GM23338 (cell line): ENCODE results near the gene RFESD. TPM values are rescaled to one million over a fixed set of nuclear protein-coding genes. Genes with fewer than 3 reads are reported as not detected.

Source experiments
- ATAC-seq: fragments of 200-7000 bp; cut with Tn5 transposase; 3 replicates; pipeline ENCODE4 v1.9.1; 2020
- DNase-seq: peaks from one replicate; pipeline ENCODE4 v3.0.0-alpha.2; 2015; ENCODE audit warnings: low spot score
- H2AFZ ChIP-seq: fragments of 200-600 bp; sonication (generic); 2 replicates; pipeline ENCODE4 v1.8.0; 2016; ENCODE audit warnings: antibody characterized with exemption, mild to moderate bottlenecking, moderate library complexity
- H3F3A ChIP-seq: fragments of 200-600 bp; sonication (generic); replicated peaks from 2 replicates; pipeline ENCODE4 v1.8.0; 2017; ENCODE audit warnings: antibody characterized with exemption, mixed run types, low read depth
- H3K27ac ChIP-seq: fragments of 200-600 bp; sonication (generic); 2 replicates; pipeline ENCODE4 v1.6.1; 2016; ENCODE audit warnings: low read depth
- H3K27me3 ChIP-seq: fragments of 200-600 bp; sonication (generic); 2 replicates; pipeline ENCODE4 v1.8.0; 2016; ENCODE audit warnings: mild to moderate bottlenecking, mixed run types, moderate library complexity; ENCODE audit not compliant: insufficient read depth
- H3K36me3 ChIP-seq: fragments of 200-600 bp; sonication (generic); 2 replicates; pipeline ENCODE4 v1.8.0; 2016; ENCODE audit warnings: mild to moderate bottlenecking; ENCODE audit not compliant: insufficient read depth
- H3K4me1 ChIP-seq: fragments of 200-600 bp; sonication (generic); 2 replicates; pipeline ENCODE4 v1.8.0; 2016; ENCODE audit warnings: mild to moderate bottlenecking, moderate library complexity; ENCODE audit not compliant: insufficient read depth
- H3K4me2 ChIP-seq: fragments of 200-600 bp; sonication (generic); 2 replicates; pipeline ENCODE4 v1.7.1; 2017; ENCODE audit warnings: mixed run types
- H3K4me3 ChIP-seq: fragments of 200-600 bp; sonication (generic); 2 replicates; pipeline ENCODE4 v1.6.1; 2016; ENCODE audit warnings: mixed run types
- H3K79me2 ChIP-seq: fragments of 200-600 bp; sonication (generic); replicated peaks from 2 replicates; pipeline ENCODE4 v1.8.0; 2017; ENCODE audit warnings: mild to moderate bottlenecking; ENCODE audit not compliant: insufficient read depth
- H3K9me2 ChIP-seq: fragments of 200-600 bp; sonication (generic); 2 replicates; pipeline ENCODE4 v1.8.0; 2017; ENCODE audit not compliant: insufficient read depth
- H4K20me1 ChIP-seq: fragments of 200-600 bp; sonication (generic); replicated peaks from 2 replicates; pipeline ENCODE4 v1.8.0; 2017; ENCODE audit warnings: mild to moderate bottlenecking; ENCODE audit not compliant: insufficient read depth
- H3K27ac Mint-ChIP-seq: 2 replicates; pipeline ENCODE4 v1.8.0; 2020; ENCODE audit warnings: inconsistent platforms, mild to moderate bottlenecking, moderate library complexity, mixed read lengths
- H3K27me3 Mint-ChIP-seq: 3 replicates; pipeline ENCODE4 v1.8.0; 2022; ENCODE audit warnings: low read depth, mild to moderate bottlenecking, moderate library complexity, mixed read lengths, inconsistent platforms; ENCODE audit not compliant: insufficient read depth, poor library complexity
- H3K36me3 Mint-ChIP-seq: 3 replicates; pipeline ENCODE4 v1.8.0; 2021; ENCODE audit warnings: low read depth, mild to moderate bottlenecking, inconsistent platforms, moderate library complexity, mixed read lengths
- H3K4me1 Mint-ChIP-seq: 3 replicates; pipeline ENCODE4 v1.8.0; 2020; ENCODE audit warnings: mild to moderate bottlenecking, inconsistent platforms, mixed read lengths
- H3K4me3 Mint-ChIP-seq: 3 replicates; pipeline ENCODE4 v1.8.0; 2021; ENCODE audit warnings: moderate library complexity, mild to moderate bottlenecking, inconsistent platforms, mixed read lengths
- H3K9me3 Mint-ChIP-seq: 3 replicates; pipeline ENCODE4 v1.8.0; 2020; ENCODE audit warnings: moderate library complexity, mild to moderate bottlenecking, inconsistent platforms, mixed read lengths
- CREB1 ChIP-seq: fragments of 250-450 bp; sonication (Bioruptor Pico); IDR thresholded peaks from 2 replicates; pipeline ENCODE4 v1.5.0; 2020; ENCODE audit warnings: low read depth, mild to moderate bottlenecking, moderate library complexity
- EZH2 ChIP-seq: fragments of 200-600 bp; sonication (generic); IDR thresholded peaks from one replicate; pipeline ENCODE4 v1.8.0; 2017; ENCODE audit warnings: antibody characterized with exemption, mild to moderate bottlenecking, low read depth; ENCODE audit not compliant: unreplicated experiment
- EZH2phosphoT487 ChIP-seq: fragments of 200-600 bp; sonication (generic); IDR thresholded peaks from one replicate; pipeline ENCODE4 v1.8.1; 2018; ENCODE audit warnings: antibody characterized with exemption; ENCODE audit not compliant: unreplicated experiment
- JUNB ChIP-seq: IDR thresholded peaks from one replicate; pipeline ENCODE4 v1.6.1; 2016; ENCODE audit warnings: antibody characterized with exemption; ENCODE audit not compliant: unreplicated experiment
- NANOG ChIP-seq: IDR thresholded peaks from 2 replicates; pipeline ENCODE4 v1.6.1; 2016; ENCODE audit warnings: antibody characterized with exemption, borderline replicate concordance
- POLR2AphosphoS5 ChIP-seq: IDR thresholded peaks from 2 replicates; pipeline ENCODE4 v1.6.1; 2016; ENCODE audit warnings: antibody characterized with exemption, low read depth
- REST ChIP-seq: IDR thresholded peaks from one replicate; pipeline ENCODE4 v1.6.1; 2018; ENCODE audit warnings: antibody characterized with exemption; ENCODE audit not compliant: unreplicated experiment
- STAT1 ChIP-seq: IDR thresholded peaks from one replicate; pipeline ENCODE4 v1.6.1; 2016; ENCODE audit warnings: antibody characterized with exemption; ENCODE audit not compliant: unreplicated experiment
- ZNF114 ChIP-seq: fragments of 250-450 bp; sonication (Bioruptor Pico); IDR thresholded peaks from 2 replicates; pipeline ENCODE4 v1.5.0; 2020; ENCODE audit warnings: mild to moderate bottlenecking, moderate library complexity
- ZNF331 ChIP-seq: fragments of 250-450 bp; sonication (Bioruptor Pico); IDR thresholded peaks from 2 replicates; pipeline ENCODE4 v1.5.0; 2020; ENCODE audit warnings: low read depth, mild to moderate bottlenecking, moderate library complexity
- polyA plus RNA-seq: library from polyadenylated mRNA; unstranded; fragments of >200 nt; fragmentation: Nextera tagmentation; extraction: Ambion mirVana; gene quantifications from 2 replicates; pipeline ENCODE4 v1.2.1, GENCODE V29; 2016
- total RNA-seq: library from RNA; depleted of rRNA; stranded (reverse); fragments of >200 nt; shearing (Covaris generic); gene quantifications from 2 replicates; pipeline ENCODE4 v1.2.3, GENCODE V29; 2014
- TF ChIP-seq, protein P1 (sequence below): fragments of 250-450 bp; sonication (Bioruptor Pico); IDR thresholded peaks from 2 replicates; pipeline ENCODE4 v1.5.0; 2020; ENCODE audit warnings: mild to moderate bottlenecking, moderate library complexity
- TF ChIP-seq, protein P2 (sequence below), 2 experiments: fragments of 200-600 bp in 1 of 2; sonication (generic) in 1 of 2; conservative IDR thresholded peaks; 2 replicates each; pipeline versions ENCODE4 v1.5.1 to v1.6.1; 2016 to 2017; ENCODE audit warnings: antibody characterized with exemption in 2 of 2, low read depth in 2 of 2, mild to moderate bottlenecking in 2 of 2, moderate library complexity in 1 of 2
- TF ChIP-seq, protein P3 (sequence below): IDR thresholded peaks from 2 replicates; pipeline ENCODE4 v1.6.1; 2016; ENCODE audit warnings: antibody characterized with exemption

Gene RFESD
- total and polyA plus RNA-seq, 2 experiments from 2014 or later: 2.4 to 6.9 TPM

DNA sequence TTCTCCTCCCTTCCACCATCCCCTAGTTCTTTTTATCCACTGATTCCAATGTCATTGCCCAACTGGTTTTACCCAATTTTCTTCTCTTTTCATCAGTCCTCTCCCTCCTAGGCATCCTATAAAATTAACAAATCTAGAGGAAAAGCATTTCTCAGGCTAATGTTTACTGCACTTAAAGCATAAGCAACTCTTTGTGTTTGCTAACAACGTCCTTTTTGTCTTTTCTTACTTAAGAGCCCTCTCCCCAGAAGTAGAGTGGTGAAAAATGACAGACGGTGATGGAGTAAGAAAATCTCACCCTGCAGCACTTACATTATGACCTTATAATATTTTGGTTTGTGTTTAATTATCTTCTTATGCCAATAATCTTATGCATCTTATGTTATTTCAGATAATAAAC is 37.8 kb downstream of the RFESD start:
- H3K36me3 Mint-ChIP-seq: no peaks in the 10 kb centered on the region
- peaks cover 2% of the 10 kb centered on the region for H3K27me3 Mint-ChIP-seq
- Histone ChIP-seq H3K27me3 (no peaks in the 10 kb centered on the region), H3K9me2 (0 out of 2 replicates have a peak, but pooled peaks cover under 1% of the 10 kb centered on the region), H4K20me1 (no peaks in the 10 kb centered on the region), H3K79me2 (no peaks in the 10 kb centered on the region), H3K27ac (no peak overlapping the region), H3K4me2 (no peak overlapping the region), H3K4me3 (no peak overlapping the region), H3K4me1 (peaks cover 12% of the 10 kb centered on the region; the same call in 1 of the 2 replicates), H2AFZ (no peak overlapping the region), H3F3A (no peaks in the 10 kb centered on the region), H3K36me3 (no peaks in the 10 kb centered on the region)
- no peak for TF ChIP-seq CREB1 (CRISPR knock-in tag)
- TF ChIP-seq ZNF114: no peak
- no peak for TF ChIP-seq JUNB
- TF ChIP-seq, protein P1, sequence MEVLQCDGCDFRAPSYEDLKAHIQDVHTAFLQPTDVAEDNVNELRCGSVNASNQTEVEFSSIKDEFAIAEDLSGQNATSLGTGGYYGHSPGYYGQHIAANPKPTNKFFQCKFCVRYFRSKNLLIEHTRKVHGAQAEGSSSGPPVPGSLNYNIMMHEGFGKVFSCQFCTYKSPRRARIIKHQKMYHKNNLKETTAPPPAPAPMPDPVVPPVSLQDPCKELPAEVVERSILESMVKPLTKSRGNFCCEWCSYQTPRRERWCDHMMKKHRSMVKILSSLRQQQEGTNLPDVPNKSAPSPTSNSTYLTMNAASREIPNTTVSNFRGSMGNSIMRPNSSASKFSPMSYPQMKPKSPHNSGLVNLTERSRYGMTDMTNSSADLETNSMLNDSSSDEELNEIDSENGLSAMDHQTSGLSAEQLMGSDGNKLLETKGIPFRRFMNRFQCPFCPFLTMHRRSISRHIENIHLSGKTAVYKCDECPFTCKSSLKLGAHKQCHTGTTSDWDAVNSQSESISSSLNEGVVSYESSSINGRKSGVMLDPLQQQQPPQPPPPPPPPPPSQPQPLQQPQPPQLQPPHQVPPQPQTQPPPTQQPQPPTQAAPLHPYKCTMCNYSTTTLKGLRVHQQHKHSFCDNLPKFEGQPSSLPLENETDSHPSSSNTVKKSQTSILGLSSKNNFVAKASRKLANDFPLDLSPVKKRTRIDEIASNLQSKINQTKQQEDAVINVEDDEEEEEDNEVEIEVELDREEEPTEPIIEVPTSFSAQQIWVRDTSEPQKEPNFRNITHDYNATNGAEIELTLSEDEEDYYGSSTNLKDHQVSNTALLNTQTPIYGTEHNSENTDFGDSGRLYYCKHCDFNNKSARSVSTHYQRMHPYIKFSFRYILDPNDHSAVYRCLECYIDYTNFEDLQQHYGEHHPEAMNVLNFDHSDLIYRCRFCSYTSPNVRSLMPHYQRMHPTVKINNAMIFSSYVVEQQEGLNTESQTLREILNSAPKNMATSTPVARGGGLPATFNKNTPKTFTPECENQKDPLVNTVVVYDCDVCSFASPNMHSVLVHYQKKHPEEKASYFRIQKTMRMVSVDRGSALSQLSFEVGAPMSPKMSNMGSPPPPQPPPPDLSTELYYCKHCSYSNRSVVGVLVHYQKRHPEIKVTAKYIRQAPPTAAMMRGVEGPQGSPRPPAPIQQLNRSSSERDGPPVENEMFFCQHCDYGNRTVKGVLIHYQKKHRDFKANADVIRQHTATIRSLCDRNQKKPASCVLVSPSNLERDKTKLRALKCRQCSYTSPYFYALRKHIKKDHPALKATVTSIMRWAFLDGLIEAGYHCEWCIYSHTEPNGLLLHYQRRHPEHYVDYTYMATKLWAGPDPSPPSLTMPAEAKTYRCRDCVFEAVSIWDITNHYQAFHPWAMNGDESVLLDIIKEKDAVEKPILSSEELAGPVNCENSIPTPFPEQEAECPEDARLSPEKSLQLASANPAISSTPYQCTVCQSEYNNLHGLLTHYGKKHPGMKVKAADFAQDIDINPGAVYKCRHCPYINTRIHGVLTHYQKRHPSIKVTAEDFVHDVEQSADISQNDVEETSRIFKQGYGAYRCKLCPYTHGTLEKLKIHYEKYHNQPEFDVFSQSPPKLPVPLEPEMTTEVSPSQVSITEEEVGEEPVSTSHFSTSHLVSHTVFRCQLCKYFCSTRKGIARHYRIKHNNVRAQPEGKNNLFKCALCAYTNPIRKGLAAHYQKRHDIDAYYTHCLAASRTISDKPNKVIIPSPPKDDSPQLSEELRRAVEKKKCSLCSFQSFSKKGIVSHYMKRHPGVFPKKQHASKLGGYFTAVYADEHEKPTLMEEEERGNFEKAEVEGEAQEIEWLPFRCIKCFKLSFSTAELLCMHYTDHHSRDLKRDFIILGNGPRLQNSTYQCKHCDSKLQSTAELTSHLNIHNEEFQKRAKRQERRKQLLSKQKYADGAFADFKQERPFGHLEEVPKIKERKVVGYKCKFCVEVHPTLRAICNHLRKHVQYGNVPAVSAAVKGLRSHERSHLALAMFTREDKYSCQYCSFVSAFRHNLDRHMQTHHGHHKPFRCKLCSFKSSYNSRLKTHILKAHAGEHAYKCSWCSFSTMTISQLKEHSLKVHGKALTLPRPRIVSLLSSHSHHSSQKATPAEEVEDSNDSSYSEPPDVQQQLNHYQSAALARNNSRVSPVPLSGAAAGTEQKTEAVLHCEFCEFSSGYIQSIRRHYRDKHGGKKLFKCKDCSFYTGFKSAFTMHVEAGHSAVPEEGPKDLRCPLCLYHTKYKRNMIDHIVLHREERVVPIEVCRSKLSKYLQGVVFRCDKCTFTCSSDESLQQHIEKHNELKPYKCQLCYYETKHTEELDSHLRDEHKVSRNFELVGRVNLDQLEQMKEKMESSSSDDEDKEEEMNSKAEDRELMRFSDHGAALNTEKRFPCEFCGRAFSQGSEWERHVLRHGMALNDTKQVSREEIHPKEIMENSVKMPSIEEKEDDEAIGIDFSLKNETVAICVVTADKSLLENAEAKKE (CRISPR knock-in tag): no peak
- no peak for TF ChIP-seq REST
- TF ChIP-seq NANOG: no peak
- no peak for TF ChIP-seq STAT1
- no peak for TF ChIP-seq EZH2
- TF ChIP-seq POLR2AphosphoS5: no peak
- no peak for TF ChIP-seq ZNF331
- no peak for TF ChIP-seq EZH2phosphoT487
- TF ChIP-seq, protein P2, sequence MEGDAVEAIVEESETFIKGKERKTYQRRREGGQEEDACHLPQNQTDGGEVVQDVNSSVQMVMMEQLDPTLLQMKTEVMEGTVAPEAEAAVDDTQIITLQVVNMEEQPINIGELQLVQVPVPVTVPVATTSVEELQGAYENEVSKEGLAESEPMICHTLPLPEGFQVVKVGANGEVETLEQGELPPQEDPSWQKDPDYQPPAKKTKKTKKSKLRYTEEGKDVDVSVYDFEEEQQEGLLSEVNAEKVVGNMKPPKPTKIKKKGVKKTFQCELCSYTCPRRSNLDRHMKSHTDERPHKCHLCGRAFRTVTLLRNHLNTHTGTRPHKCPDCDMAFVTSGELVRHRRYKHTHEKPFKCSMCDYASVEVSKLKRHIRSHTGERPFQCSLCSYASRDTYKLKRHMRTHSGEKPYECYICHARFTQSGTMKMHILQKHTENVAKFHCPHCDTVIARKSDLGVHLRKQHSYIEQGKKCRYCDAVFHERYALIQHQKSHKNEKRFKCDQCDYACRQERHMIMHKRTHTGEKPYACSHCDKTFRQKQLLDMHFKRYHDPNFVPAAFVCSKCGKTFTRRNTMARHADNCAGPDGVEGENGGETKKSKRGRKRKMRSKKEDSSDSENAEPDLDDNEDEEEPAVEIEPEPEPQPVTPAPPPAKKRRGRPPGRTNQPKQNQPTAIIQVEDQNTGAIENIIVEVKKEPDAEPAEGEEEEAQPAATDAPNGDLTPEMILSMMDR (conservative IDR thresholded peaks at IDR 0.05; ENCODE audit: low read depth in 2 of 2): no peak
- TF ChIP-seq, protein P3, sequence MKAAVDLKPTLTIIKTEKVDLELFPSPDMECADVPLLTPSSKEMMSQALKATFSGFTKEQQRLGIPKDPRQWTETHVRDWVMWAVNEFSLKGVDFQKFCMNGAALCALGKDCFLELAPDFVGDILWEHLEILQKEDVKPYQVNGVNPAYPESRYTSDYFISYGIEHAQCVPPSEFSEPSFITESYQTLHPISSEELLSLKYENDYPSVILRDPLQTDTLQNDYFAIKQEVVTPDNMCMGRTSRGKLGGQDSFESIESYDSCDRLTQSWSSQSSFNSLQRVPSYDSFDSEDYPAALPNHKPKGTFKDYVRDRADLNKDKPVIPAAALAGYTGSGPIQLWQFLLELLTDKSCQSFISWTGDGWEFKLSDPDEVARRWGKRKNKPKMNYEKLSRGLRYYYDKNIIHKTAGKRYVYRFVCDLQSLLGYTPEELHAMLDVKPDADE: no peak
- DNase-seq: no peak
- no peak for ATAC-seq
- H3K4me3 Mint-ChIP-seq: no peak overlapping the region
- peaks cover 11% of the 10 kb centered on the region for H3K4me1 Mint-ChIP-seq
- H3K27ac Mint-ChIP-seq: no peak overlapping the region
- no peaks in the 10 kb centered on the region; the same call in 2 of the 3 replicates for H3K9me3 Mint-ChIP-seq
